H1 (cell line): ENCODE data around the gene LEMD2. TPM values are rescaled to one million over a fixed set of nuclear protein-coding genes. Genes with fewer than 3 reads are reported as not detected.

Experiments used
- CTCF ChIA-PET: fragments of 300-600 bp; sonication (Branson Sonifier 250); formaldehyde crosslinking; loops from one replicate; lab custom pipeline; 2021; ENCODE audit not compliant: partially characterized antibody; lab: Charles Lee
- POLR2A ChIA-PET: fragments of 300-600 bp; sonication (Branson Sonifier 250); formaldehyde crosslinking; loops from one replicate; lab custom pipeline; 2021; ENCODE audit warnings: inconsistent platforms; ENCODE audit not compliant: partially characterized antibody; lab: Charles Lee
- DNase-seq, 2 experiments: peaks; one replicate each; pipeline versions ENCODE4 v3.0.0 to v3.0.0-alpha.2; 2010 to 2022; ENCODE audit warnings: low spot score in 2 of 2, low read depth in 1 of 2, mixed read lengths in 1 of 2
- FAIRE-seq: peaks from 2 replicates; lab custom pipeline; 2011; peaks lifted over from hg19 to GRCh38; lab: Jason Lieb, UNC
- H2AFZ ChIP-seq: 2 replicates; pipeline ENCODE4 v1.8.1; 2012; ENCODE audit warnings: low read length, inconsistent platforms
- H2AK5ac ChIP-seq: 2 replicates; pipeline ENCODE4 v1.6.1; 2013; ENCODE audit warnings: low read depth, low read length
- H2BK120ac ChIP-seq: replicated peaks from 2 replicates; pipeline ENCODE3; 2013; ENCODE audit warnings: low read depth, low read length, inconsistent platforms
- H2BK12ac ChIP-seq: 2 replicates; pipeline ENCODE4 v1.6.1; 2013; ENCODE audit warnings: low read depth, low read length
- H2BK15ac ChIP-seq: 2 replicates; pipeline ENCODE4 v1.6.1; 2013; ENCODE audit warnings: low read length
- H2BK20ac ChIP-seq: 2 replicates; pipeline ENCODE4 v1.6.1; 2013; ENCODE audit warnings: low read length
- H2BK5ac ChIP-seq: 2 replicates; pipeline ENCODE4 v1.6.1; 2013; ENCODE audit warnings: low read depth, low read length
- H3K14ac ChIP-seq: 2 replicates; pipeline ENCODE4 v1.6.1; 2013; ENCODE audit warnings: inconsistent platforms; ENCODE audit not compliant: insufficient read length
- H3K18ac ChIP-seq: 2 replicates; pipeline ENCODE4 v1.6.1; 2013; ENCODE audit warnings: low read length; ENCODE audit errors: extremely low read depth
- H3K23ac ChIP-seq: 2 replicates; pipeline ENCODE4 v1.6.1; 2013; ENCODE audit warnings: inconsistent platforms; ENCODE audit not compliant: insufficient read length
- H3K23me2 ChIP-seq: 2 replicates; pipeline ENCODE4 v1.6.1; 2013; ENCODE audit warnings: low read depth, low read length
- H3K27ac ChIP-seq: 2 replicates; pipeline ENCODE4 v1.6.1; 2011; ENCODE audit warnings: low read depth, low read length, inconsistent platforms
- H3K27me3 ChIP-seq, 4 experiments: replicated peaks in 1 of 4; 1 replicate in 1 of 4; 2 replicates in 3 of 4; pipeline versions ENCODE4 v1.6.1 to v1.8.1; 2011 to 2013; ENCODE audit warnings: low read length in 3 of 4, mild to moderate bottlenecking in 3 of 4, inconsistent platforms in 2 of 4, mixed read lengths in 2 of 4, moderate library complexity in 1 of 4; ENCODE audit not compliant: control insufficient read depth in 3 of 4, insufficient read depth in 3 of 4; ENCODE audit errors: extremely low read depth in 1 of 4
- H3K36me3 ChIP-seq, 4 experiments: 2 replicates each; pipeline versions ENCODE4 v1.6.1 to v1.8.1; 2011 to 2013; ENCODE audit warnings: mild to moderate bottlenecking in 4 of 4, low read length in 3 of 4, moderate library complexity in 2 of 4, control low read depth in 1 of 4, inconsistent platforms in 1 of 4; ENCODE audit not compliant: insufficient read depth in 4 of 4, control insufficient read depth in 2 of 4
- H3K4ac ChIP-seq: replicated peaks from 2 replicates; pipeline ENCODE3; 2013; ENCODE audit warnings: low read length, low read depth, mixed read lengths, inconsistent platforms; ENCODE audit not compliant: insufficient read length
- H3K4me1 ChIP-seq, 4 experiments: replicated peaks in 1 of 4; 1 replicate in 1 of 4; 2 replicates in 3 of 4; pipeline versions ENCODE4 v1.6.1 to v1.8.1; 2011 to 2013; ENCODE audit warnings: low read length in 3 of 4, inconsistent platforms in 2 of 4, mixed read lengths in 1 of 4; ENCODE audit not compliant: insufficient read depth in 4 of 4, control insufficient read depth in 3 of 4
- H3K4me2 ChIP-seq, 2 experiments: 2 replicates each; pipeline versions ENCODE4 v1.6.1 to v1.8.1; 2011 to 2013; ENCODE audit warnings: low read depth in 2 of 2, low read length in 2 of 2, control low read depth in 1 of 2, inconsistent platforms in 1 of 2, mild to moderate bottlenecking in 1 of 2; ENCODE audit not compliant: insufficient read depth in 1 of 2
- H3K4me3 ChIP-seq, 4 experiments: fragments of 200-600, 300-600 bp in 1 of 4; sonication (generic), shearing (Covaris generic), sonication (Bioruptor Twin) in 1 of 4; 2 replicates each; pipeline versions ENCODE4 v1.5.1 to v1.8.1; 2011 to 2016; ENCODE audit warnings: low read length in 4 of 4, low read depth in 3 of 4, control low read depth in 2 of 4, inconsistent platforms in 2 of 4, mild to moderate bottlenecking in 2 of 4, mixed read lengths in 1 of 4, moderate library complexity in 1 of 4; ENCODE audit not compliant: insufficient read depth in 2 of 4; ENCODE audit errors: extremely low read depth in 1 of 4
- H3K56ac ChIP-seq: replicated peaks from 2 replicates; pipeline ENCODE3; 2013; ENCODE audit warnings: low read depth, mild to moderate bottlenecking, mixed read lengths, low read length, inconsistent platforms; ENCODE audit not compliant: insufficient read length
- H3K79me1 ChIP-seq: 2 replicates; pipeline ENCODE4 v1.6.1; 2013; ENCODE audit warnings: low read depth, low read length, control low read depth
- H3K79me2 ChIP-seq, 2 experiments: 2 replicates each; pipeline versions ENCODE4 v1.6.1 to v1.8.1; 2012 to 2013; ENCODE audit warnings: low read length in 2 of 2, mild to moderate bottlenecking in 2 of 2, inconsistent platforms in 1 of 2; ENCODE audit not compliant: insufficient read depth in 2 of 2, control insufficient read depth in 1 of 2
- H3K9ac ChIP-seq, 4 experiments: replicated peaks in 1 of 4; 1 replicate in 1 of 4; 2 replicates in 3 of 4; pipeline versions ENCODE4 v1.6.1 to v1.8.1; 2011 to 2013; ENCODE audit warnings: low read depth in 3 of 4, low read length in 3 of 4, control low read depth in 2 of 4, mild to moderate bottlenecking in 2 of 4, moderate library complexity in 2 of 4, inconsistent platforms in 1 of 4; ENCODE audit errors: extremely low read depth in 1 of 4
- H3K9me3 ChIP-seq, 2 experiments: 2 replicates each; pipeline versions ENCODE4 v1.6.1 to v1.8.1; 2012 to 2013; ENCODE audit warnings: mild to moderate bottlenecking in 2 of 2, moderate library complexity in 2 of 2, control low read depth in 1 of 2, inconsistent platforms in 1 of 2, low read depth in 1 of 2, low read length in 1 of 2, mixed read lengths in 1 of 2; ENCODE audit not compliant: insufficient read depth in 2 of 2
- H4K20me1 ChIP-seq, 2 experiments: replicated peaks in 1 of 2; 2 replicates each; pipeline versions ENCODE3 to v1.8.1; 2011 to 2013; ENCODE audit warnings: inconsistent platforms in 2 of 2, low read length in 2 of 2, mild to moderate bottlenecking in 1 of 2; ENCODE audit not compliant: insufficient read depth in 2 of 2, control insufficient read depth in 1 of 2
- H4K5ac ChIP-seq: 2 replicates; pipeline ENCODE4 v1.6.1; 2013; ENCODE audit warnings: low read length, low read depth, mixed read lengths, inconsistent platforms; ENCODE audit not compliant: insufficient read length
- H4K8ac ChIP-seq: 2 replicates; pipeline ENCODE4 v1.8.0; 2013; ENCODE audit warnings: mild to moderate bottlenecking, moderate library complexity, low read length, inconsistent platforms; ENCODE audit not compliant: insufficient read depth; ENCODE audit errors: extremely low read depth
- H4K91ac ChIP-seq: replicated peaks from 2 replicates; pipeline ENCODE3; 2013; ENCODE audit warnings: low read length, mixed read lengths, inconsistent platforms; ENCODE audit not compliant: insufficient read length
- CHD2 ChIP-seq: IDR thresholded peaks from 2 replicates; pipeline ENCODE4 v1.6.1; 2012; ENCODE audit warnings: low read length, improper control_type of control experiment
- GABPA ChIP-seq: IDR thresholded peaks from 2 replicates; pipeline ENCODE4 v1.6.1; 2011; ENCODE audit warnings: mild to moderate bottlenecking, low read length, moderate library complexity, borderline replicate concordance; ENCODE audit not compliant: insufficient read depth
- SIX5 ChIP-seq: IDR thresholded peaks from 2 replicates; pipeline ENCODE4 v1.6.1; 2011; ENCODE audit warnings: mild to moderate bottlenecking, low read depth, low read length
- SP1 ChIP-seq: IDR thresholded peaks from 2 replicates; pipeline ENCODE4 v1.6.1; 2011; ENCODE audit warnings: low read depth, low read length
- ZNF274 ChIP-seq: IDR thresholded peaks from 2 replicates; pipeline ENCODE4 v1.7.0; 2012; ENCODE audit warnings: low read length, borderline replicate concordance; ENCODE audit errors: extremely low read depth
- WGBS, 2 experiments: shearing (Covaris generic) in 1 of 2; methylation state at CpG; one replicate each; pipeline versions ENCODE4 v1.1.6 to v1.1.7; 2013 to 2015; ENCODE audit warnings: low lambda C conversion rate in 2 of 2, mixed read lengths in 2 of 2, inconsistent platforms in 1 of 2, low coverage in 1 of 2, missing lambda C conversion rate in 1 of 2; ENCODE audit not compliant: insufficient replicate concordance in 2 of 2, insufficient coverage in 1 of 2, insufficient read length in 1 of 2; ENCODE audit errors: extremely low coverage in 1 of 2, missing lambda C conversion rate in 1 of 2; 5-methylcytosine and 5-hydroxymethylcytosine counted together
- polyA plus RNA-seq, 7 experiments: library from polyadenylated mRNA; depleted of rRNA in 3 of 7; stranded (reverse) in 5 of 7; unstranded in 2 of 7; fragments of >200 nt in 5 of 7; fragments of 200-250 nt in 2 of 7; gene quantifications; 1 replicate in 5 of 7; 2 replicates in 1 of 7; 4 replicates in 1 of 7; pipeline versions ENCODE4 v1.2.1 to v1.2.3, GENCODE V29; 2011 to 2013; ENCODE audit warnings: missing spikeins in 2 of 7, mixed read lengths in 2 of 7
- total RNA-seq: library from RNA; stranded (reverse); fragmentation: NEBNext Ultra II Directional; extraction: Animal tissue kit (Norgen Biotek cat#: 25700); gene quantifications from 2 replicates; pipeline ENCODE4 v1.2.1, GENCODE V29; 2021

The LEMD2 gene
- total and polyA plus RNA-seq, 2 of the 8 experiments (the other 6 are each of a cell fraction or from before 2014, with no cell fraction given), result 32.7 to 57.3 TPM

DNA sequence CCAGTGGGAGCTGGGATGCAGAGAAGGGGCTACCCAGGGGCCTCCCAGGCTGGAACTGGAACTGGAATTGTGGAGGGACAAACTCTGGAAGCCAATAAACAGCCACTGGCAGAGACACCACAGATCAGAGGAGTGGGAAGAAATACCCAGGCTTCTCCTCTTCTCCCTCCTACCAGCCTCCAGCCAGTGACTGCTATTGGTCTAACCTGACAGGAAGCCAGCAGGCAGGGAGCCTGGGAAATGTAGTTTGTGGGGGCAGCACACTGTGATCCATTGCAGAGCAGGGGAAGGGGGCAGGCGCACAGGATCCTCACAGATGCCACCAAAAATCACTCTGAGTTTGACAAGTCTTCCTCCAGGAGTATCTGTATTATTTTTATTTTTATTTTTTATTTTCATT, 26.9 kb upstream of the LEMD2 start:
- peak overlapping the region; percentile 29 for H3K4ac ChIP-seq
- 0 out of 7 replicates have a peak, but pooled peaks cover 0 to 2% (median 0%) of the 10 kb centered on the region in 4 experiments for H3K27me3 ChIP-seq
- no peak overlapping the region for H2BK120ac ChIP-seq
- peaks cover 19 to 36% (median 30%) of the 10 kb centered on the region in 4 experiments for H3K4me1 ChIP-seq
- 0 out of 2 replicates have a peak, but pooled peaks cover 3% of the 10 kb centered on the region for H3K79me1 ChIP-seq
- POLR2A ChIA-PET, result interaction anchor here (1.4 kb wide), 1 partner anchor 107 kb away, joined by 3 read pairs; no protein-coding TSS in a partner anchor
- no peak overlapping the region for H2AFZ ChIP-seq
- FAIRE-seq (peak; percentile 98), DNase-seq (no peak)
- H3K4me2 ChIP-seq, result no peak overlapping the region; a peak in 2 of 4 replicates
- no peak overlapping the region for H3K23ac ChIP-seq
- H3K23me2 ChIP-seq, result peaks cover 2% of the 10 kb centered on the region
- H3K27ac ChIP-seq, result no peak overlapping the region
- WGBS, 2 experiments, result 33% methylated on average over 1 of the region's 1 CpG; no CpG with 5 or more reads in 1 of the 2 experiments
- H2BK5ac ChIP-seq, result no peak overlapping the region
- no peaks in the 10 kb centered on the region for H3K79me2 ChIP-seq
- H4K5ac ChIP-seq, result peak overlapping the region; percentile 68
- no peak overlapping the region for H3K56ac ChIP-seq
- no peak overlapping the region for H4K8ac ChIP-seq
- H2BK12ac ChIP-seq, result no peak overlapping the region
- no peaks in the 10 kb centered on the region for H3K9me3 ChIP-seq
- H3K4me3 ChIP-seq, result no peak overlapping the region
- H3K9ac ChIP-seq, result no peak overlapping the region
- H3K14ac ChIP-seq, result no peak overlapping the region
- H2AK5ac ChIP-seq, result no peak overlapping the region
- H3K18ac ChIP-seq, result no peak overlapping the region; the same call in 1 of the 2 replicates
- no peak overlapping the region for H2BK15ac ChIP-seq
- TF ChIP-seq CHD2 (peak; percentile 44; the same call in 1 of the 2 replicates), GABPA (peak; percentile 89; the same call in 1 of the 2 replicates), SP1 (peak; percentile 83), SIX5 (peak; percentile 84), ZNF274 (no peak)
- TF ChIP-seq, all 59 proteins: peak for 4
- 0 out of 2 replicates have a peak overlapping the region, but pooled peaks have one; percentile 36 for H2BK20ac ChIP-seq
- CTCF ChIA-PET, result interaction anchor here (1.1 to 5.8 kb wide), 10 partner anchors 9 to 104 kb away, joined by 3 to 49 read pairs (median 4); partner anchors contain the start of gene UQCC2
- H3K36me3 ChIP-seq, result no peaks in the 10 kb centered on the region
- H4K91ac ChIP-seq, result no peak overlapping the region
- no peaks in the 10 kb centered on the region for H4K20me1 ChIP-seq
